HG03095 (cell line): Measurements from ENCODE around the gene LCN6.
"Not testable (repeated sequence)": the region's sequence is repeated elsewhere in the genome, so short reads cannot be mapped to it uniquely, and the experiment has no call there.

Experiments
- ATAC-seq: cut with Tn5 transposase; IDR thresholded peaks from one replicate; pipeline ENCODE4 v1.9.1; 2021; ENCODE audit warnings: moderate library complexity; ENCODE audit not compliant: unreplicated experiment

The LCN6 gene

GRCh38 chr9:136748201-136748600 is at the start of gene LCN6:
Gene LCN6, minus strand, starts transcription at chr9:136748525. Its CDS starts 42 bp downstream, at chr9:136748483.
- ATAC-seq, result no peak

GRCh38 chr9:136796775-136797347 is 48.5 kb upstream of the LCN6 start:
- ATAC-seq, result not testable (repeated sequence)

GRCh38 chr9:136796238-136796774 is 48.0 kb upstream of the LCN6 start, which contains the start of gene CCDC183:
Gene CCDC183, plus strand, starts transcription at chr9:136796338. Its CDS starts 60 bp downstream, at chr9:136796398.
- ATAC-seq, result no peak

- no peak for ATAC-seq
Measured at GRCh38 chr9:136795000-136795348, 46.6 kb upstream of the LCN6 start.

- no peak for ATAC-seq
Measured at GRCh38 chr9:136794281-136794999, 46.1 kb upstream of the LCN6 start.

- ATAC-seq, result no peak
Measured at GRCh38 chr9:136793086-136793946, 45.0 kb upstream of the LCN6 start.

- no peak for ATAC-seq
Measured at GRCh38 chr9:136792321-136793085, 44.2 kb upstream of the LCN6 start.

- ATAC-seq, result no peak
Measured at GRCh38 chr9:136791516-136792276, 43.4 kb upstream of the LCN6 start.

- peak; percentile 80 for ATAC-seq
Measured at GRCh38 chr9:136790640-136791515, 42.6 kb upstream of the LCN6 start, which contains the start of gene TMEM141. Gene TMEM141, plus strand, starts transcription at chr9:136791344. Its CDS starts 27 bp downstream, at chr9:136791371.

- no peak for ATAC-seq
Measured at GRCh38 chr9:136789523-136789937, 41.2 kb upstream of the LCN6 start.

GRCh38 chr9:136788644-136789522 is 40.6 kb upstream of the LCN6 start:
- not testable (repeated sequence) for ATAC-seq

GRCh38 chr9:136787690-136788400 is 39.5 kb upstream of the LCN6 start:
- no peak for ATAC-seq

GRCh38 chr9:136786983-136787382 is 38.7 kb upstream of the LCN6 start:
- ATAC-seq, result not testable (repeated sequence)

- ATAC-seq, result no peak
Measured at GRCh38 chr9:136786451-136786850, 38.1 kb upstream of the LCN6 start.

GRCh38 chr9:136785565-136786355 is 37.4 kb upstream of the LCN6 start:
- not testable (repeated sequence) for ATAC-seq

GRCh38 chr9:136784997-136785361 is 36.7 kb upstream of the LCN6 start:
- no peak for ATAC-seq
